ENCODE results near the gene TEX261. TPM values are rescaled to one million over a fixed set of nuclear protein-coding genes. Genes with fewer than 3 reads are reported as not detected.
A peak's percentile ranks its signal among the peaks of the same experiment; 100 is the strongest.
"Not testable (repeated sequence)": the region's sequence is repeated elsewhere in the genome, so short reads cannot be mapped to it uniquely, and the experiment has no call there.

TEX261 gene
- total RNA-seq, 1 donor from 2014 or later = 63.3 TPM

GRCh38 chr2:70999931-71000330 is 5.3 kb upstream of the TEX261 start:
- not testable (repeated sequence) for DNase-seq

DNA sequence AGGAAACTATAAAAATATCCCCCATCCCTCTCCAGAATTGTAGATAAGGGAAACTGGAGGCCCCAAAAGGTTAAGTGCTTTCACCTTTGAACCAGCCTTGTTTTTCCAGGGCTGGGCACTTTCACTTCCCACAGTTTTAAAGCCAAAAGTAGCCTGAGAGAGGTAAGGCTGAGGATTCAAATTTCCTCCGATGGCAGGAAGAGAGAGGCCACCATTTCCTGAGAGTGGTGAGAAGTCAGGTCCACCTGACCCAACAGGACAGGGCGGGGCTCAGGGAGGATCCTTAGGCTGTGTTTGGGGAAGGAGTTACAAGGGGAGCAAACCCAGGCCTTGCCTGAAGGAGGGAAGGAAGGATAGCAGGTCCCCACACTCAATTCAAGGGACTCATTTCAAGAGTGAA is 4.7 kb upstream of the TEX261 start:
- no peak for DNase-seq

GRCh38 chr2:70998885-70999284 is 4.2 kb upstream of the TEX261 start:
- not testable (repeated sequence) for DNase-seq

DNA sequence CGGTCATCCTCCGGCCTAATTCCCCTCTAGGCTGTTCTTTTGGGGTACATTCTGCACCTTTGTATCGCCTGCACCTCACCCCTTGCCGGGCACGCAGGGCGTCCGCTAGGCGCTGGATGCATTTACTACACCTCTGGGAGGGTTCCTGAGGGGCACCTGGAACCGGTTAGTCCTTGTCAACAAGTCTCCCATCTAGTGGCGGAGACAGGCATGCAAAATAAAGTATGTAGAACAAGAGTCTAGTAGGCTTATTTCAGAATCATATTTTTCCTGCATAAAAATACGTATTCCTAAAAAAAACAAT is 705 bp upstream of the TEX261 start:
- DNase-seq = peak; percentile 38

GRCh38 chr2:70994009-70994698 is 519 bp downstream of the TEX261 start:
- no peak for DNase-seq

DNA sequence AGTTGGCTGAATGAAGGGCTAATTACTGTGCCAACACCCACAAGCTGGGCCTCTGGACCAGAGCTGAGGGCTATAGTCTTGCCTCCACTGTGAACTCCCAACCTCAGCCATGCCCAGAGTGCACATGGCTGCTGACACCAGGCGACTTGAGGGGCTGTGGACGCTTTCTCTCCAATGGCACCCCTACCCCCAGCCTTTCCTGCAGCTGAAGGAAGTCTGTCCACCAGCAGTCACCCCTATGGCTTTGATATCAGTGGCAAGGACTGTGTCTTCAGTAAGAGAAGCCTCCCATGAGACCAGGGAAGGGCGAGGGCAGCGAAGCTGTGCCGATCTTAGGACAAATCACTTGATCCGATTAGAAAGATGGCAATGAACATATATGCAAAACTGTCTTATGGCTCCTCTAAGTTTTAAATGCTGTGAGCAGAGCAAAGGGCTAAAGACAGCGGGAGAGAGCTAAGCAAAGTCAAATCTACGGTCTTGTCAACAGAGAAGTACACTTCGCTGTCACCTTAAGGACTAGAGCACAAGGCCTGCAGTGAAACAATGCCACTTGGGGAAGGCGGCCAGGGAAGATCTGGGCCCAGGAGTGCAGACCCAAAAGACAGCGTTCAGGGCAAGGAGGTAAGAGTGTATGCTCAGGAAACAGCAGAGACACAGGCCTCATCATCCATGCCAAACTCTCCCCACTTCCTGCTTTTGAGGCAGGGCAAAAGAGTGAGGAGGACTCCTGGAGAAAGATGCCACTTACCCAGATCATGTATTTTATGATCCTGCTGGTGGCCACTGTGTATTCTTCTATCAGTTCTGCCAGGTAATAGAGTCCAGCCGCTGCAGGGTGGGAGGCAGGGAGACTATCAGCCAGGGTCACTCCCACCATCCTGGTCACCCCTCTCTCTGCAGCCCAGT is 1.5 kb downstream of the TEX261 start:
- DNase-seq = no peak

GRCh38 chr2:70991742-70992141 is 2.9 kb downstream of the TEX261 start:
- DNase-seq = no peak

GRCh38 chr2:70991142-70991541 is 3.5 kb downstream of the TEX261 start:
- DNase-seq = no peak

DNA sequence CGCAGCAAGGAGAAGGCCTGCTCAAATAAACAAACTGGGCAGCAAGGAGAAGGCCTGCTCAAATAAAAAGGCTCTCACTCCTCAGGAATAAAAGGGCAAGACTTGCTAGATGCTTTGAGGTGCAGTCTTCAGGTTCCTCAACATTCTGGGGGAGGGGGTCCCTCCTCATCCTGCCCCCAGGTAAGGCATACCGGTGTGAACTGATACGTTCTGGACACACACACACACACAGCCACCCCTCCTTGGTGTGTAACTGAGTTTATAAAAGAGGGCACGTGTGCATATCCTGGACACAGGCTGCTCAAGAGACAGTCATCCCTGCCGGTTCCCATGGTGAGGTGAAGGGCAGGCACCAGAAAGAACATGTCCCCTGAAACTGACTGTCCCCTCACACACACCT is 4.5 kb downstream of the TEX261 start:
- no peak for DNase-seq

DNA sequence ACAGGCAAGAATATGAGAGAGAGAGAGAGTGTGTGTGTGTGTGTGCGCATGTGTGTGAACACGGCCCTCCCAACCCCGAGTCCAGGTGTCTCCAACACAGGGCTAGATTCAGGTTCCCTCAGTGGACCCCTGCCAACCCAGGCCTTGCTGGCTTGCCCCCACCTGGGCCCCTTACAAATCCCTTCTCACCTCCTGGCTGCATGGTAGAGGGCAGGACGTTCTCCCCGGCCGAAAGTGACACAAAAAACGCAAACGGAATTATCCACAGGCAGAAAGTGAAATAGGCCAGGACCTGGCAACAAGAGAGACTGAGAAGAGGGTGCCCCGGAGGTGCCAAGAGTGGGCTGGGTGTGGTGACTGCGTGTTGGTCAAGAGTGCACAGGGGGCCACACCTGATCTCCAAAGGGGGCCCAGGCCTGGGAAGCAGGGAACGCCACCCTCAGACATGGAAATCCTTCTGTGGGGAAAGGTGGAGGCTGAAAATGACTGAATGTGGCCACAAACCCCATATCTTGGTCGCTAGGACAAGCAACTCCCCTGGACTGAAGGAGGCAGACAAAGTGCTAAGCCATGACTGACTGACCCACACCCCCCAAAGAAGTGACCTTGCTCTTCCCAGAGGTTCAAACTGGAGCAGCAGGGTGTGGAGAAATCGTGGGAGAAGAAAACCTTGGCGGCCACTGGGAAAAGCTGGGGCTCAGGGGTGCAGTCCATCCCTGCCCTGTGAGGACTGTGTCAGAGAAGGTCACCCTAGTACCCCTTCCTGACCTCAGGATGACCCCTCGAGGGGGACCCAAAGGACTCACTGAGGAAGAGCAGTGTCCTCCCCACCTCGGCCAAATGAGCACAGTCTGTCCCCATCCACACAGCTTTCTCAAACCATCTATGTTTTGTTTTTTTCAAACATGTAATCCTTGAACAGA is 5.7 kb downstream of the TEX261 start:
- DNase-seq = no peak

DNA sequence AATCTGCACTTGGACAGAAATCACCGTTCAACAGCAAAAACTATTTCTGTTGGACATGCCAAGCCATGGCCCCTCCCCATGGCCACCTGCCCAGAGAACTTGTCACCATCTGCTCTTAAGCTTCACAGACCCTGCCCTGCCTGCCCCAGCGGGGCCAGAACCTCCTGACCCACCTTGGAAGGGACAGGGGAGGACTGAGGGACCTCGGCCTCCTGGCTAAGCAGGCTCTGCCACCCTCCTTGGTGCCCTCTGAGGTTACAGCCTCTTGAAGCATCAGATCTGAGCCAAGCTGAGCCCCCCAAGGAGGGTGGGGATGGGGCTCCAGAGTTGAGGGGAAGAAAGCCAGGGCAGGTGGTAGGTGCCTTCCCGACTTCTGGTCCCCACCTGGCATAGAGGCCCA is 6.5 kb downstream of the TEX261 start:
- no peak for DNase-seq

DNA sequence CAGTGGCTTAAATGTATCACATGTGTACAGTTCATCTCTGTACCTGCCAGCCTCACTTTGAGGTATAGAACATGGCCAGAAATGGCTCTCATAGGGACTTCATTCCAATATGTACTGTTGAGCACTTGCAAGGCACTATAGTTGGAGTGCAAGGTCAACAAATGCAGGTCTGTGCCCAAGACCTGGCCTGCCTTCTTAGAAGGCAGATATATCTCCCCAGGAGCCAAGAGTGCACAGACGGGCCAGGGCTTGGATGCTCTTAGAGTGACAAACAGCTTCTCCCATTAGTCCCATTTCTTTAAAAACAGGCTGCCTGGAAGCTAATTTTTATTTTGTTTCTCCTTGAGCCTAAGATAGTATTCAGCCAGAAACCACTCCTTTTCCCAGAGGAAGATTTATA is 7.3 kb downstream of the TEX261 start:
- DNase-seq = no peak

DNA sequence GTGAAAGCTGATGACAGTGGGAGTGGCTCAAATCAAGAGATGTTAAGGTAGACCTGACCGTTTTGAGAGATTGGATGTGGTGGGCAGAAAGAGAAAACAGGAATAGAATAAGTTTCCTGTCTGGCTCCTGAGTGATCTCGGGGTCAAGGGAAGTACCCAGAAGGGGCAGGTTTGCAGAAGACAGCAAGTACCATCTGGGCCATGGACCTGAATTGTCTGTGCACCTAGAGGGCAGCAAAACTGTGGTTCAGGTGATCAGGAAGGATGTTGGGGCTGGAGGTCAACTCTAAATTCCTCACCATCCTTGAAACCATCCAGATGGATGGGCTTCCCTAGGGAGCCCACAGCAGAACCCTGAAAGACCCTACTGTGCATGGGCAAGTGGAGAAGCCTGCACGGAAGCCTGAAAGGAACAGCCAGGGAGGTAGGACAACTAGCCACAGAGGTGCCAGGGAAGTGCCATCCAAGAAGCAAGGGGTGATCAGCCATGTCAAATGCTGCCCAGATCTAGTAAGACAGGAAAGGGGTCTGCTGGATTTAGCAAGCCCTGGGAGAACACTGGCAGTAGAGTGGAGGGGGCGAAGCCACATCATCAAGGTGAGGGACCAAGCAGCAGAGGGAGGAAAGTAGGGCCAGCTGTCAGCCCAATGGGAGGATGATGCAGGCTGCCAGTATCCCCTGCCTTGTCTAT is 8.0 kb downstream of the TEX261 start:
- no peak for DNase-seq

DNA sequence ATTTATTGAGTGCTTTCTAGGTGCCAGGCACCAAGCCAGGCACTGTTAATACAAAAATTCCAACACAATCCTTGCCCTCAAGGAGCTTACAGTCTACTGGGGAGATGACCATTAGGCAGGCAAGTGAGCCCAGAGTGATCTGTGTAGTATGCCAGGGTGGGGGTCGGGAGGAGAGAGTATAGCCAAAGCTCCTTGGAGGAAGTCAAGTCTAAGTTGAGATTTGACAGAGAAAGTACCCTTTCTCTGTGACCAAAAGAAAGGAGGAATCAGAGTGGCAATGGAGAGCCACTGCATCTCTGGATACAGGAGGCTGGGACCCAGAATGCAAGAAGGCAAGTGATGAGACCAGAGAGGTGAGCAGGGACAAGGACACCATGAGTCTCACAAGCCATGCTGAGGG is 8.7 kb downstream of the TEX261 start:
- DNase-seq = no peak

- no peak for DNase-seq
Measured at GRCh38 chr2:70985283-70985688, 9.4 kb downstream of the TEX261 start.

DNA sequence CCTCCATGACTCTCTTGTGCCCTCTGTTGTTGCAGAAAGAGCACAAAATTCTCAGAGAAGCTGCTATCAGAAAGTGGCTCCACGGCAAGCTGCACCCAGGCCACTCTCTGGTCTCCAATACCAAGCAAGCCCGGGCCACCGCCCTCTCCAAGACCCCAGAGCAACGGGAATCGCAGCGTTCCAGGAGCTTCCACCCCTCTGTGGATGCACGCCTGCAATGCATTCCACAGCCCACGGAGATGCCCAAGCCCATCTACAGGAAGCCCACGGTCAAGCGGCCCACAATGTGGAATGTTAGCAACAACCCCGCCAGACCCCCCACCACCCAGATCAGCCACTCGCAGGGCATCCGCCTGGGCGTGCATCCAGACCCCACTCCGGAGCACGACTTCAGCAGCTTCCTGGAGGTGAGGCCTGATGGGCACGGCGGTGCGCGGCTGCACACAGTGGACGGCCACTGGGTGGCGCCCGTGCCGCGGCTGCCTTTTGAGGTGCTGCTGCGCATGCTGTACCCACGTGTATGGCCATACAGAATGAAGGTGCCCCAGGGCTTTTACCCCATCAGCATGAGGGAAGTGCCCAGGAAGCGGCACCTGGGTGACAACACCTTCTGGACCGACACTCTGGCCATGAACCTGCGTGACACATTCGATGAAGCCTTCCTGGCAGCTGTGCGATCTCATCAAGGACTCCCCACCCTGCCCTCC is 9.9 kb downstream of the TEX261 start:
- DNase-seq = peak; percentile 57

GRCh38 chr2:70984228-70984575 is 10.5 kb downstream of the TEX261 start:
- DNase-seq = no peak

GRCh38 chr2:70983506-70984227 is 11.0 kb downstream of the TEX261 start:
- DNase-seq = no peak

- no peak for DNase-seq
Measured at GRCh38 chr2:70982971-70983370, 11.7 kb downstream of the TEX261 start.

DNA sequence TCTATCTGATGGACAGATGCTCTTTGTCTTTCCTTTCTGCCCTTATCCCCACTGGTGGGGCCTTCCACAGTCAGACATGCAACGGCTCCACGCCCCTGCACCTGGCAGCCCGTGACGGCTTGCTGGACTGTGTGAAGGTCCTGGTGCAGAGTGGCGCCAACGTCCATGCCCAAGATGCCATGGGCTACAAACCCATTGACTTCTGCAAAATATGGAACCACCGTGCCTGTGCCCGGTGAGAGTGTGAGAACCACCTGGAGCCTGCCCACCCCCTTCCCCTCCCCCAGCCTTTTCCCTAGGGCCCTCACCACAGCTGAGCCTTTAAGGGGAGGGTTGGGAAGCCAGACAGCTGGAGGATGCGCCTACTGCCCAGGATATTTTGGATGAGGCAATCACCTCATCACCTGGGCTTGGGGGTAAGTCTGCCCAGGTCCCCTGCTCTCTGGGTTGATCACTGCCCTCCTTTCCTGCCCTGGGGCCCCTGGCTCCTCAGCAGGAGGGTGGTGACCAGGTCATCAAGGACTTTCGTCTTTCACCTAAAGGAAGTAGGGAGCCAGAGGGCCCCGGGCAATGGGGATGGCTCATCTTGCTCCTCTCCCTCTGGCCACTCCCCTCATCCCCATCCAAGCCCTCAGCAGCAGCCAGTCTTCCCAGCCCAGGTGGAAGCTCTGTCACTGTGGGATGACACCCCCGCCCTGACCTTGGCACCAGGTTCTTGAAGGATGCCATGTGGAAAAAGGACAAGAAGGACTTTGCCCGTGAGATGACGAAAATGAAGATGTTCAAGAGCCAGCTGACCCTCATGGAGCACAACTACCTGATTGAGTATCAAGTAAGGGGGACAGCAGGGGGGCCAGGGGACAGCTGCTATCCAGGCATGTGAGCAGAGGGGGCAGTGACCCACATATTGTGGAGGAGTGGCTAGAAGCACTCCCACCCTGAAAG is 12.5 kb downstream of the TEX261 start:
- DNase-seq = no peak
